ENCODE data around the gene RDH16.

Gene RDH16

DNA sequence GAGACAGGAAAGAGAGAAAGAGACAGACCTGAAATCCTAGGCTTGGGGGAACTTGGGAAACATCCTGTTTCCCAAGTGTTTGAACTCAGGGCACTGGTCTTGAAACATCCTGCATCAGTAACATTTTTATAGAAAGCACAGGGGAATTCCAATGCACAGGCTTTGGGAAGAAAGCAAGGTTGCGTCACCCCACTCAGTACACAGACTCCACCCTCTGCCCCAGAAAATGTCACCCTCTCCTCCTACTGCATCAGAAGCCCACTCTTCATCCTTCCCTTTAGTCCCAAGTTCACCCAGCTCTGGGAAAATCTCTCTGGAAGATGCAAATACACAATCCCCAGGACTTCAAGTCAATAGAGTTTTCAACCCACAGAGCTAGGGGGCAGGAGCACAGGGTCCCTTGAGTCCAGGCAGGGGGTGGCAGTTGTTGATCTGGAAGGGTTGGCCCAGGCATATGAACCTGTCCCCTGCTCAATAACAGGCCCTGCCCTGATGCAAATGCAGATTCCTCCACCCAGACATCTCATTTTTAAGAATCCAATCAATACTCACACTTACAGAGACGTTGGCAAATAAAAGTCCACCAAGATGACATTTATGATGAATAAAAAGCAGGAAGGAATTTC lies 1.7 kb downstream of the RDH16 start:
- H3K23ac ChIP-seq (ENCODE audit: low read length): no peak overlapping the region
- no peak overlapping the region for H2AK5ac ChIP-seq (ENCODE audit: low read length)
- no peak overlapping the region for H4K12ac ChIP-seq (ENCODE audit: low read depth, low read length)
- H3K9me3 ChIP-seq (ENCODE audit: insufficient read depth, low read depth, low read length): peaks cover 19% of the 10 kb centered on the region
- no peak overlapping the region for H3K4me3 ChIP-seq (ENCODE audit: low read depth, low read length)
- no peak overlapping the region for H2BK12ac ChIP-seq (ENCODE audit: low read length)
- no peaks in the 10 kb centered on the region for H3K4me1 ChIP-seq (ENCODE audit: control insufficient read depth in 1 of 2, insufficient read depth in 2 of 2, low read length in 2 of 2)
- no CpG with 5 or more reads among the region's 2 CpGs for WGBS (ENCODE audit: extremely low coverage, insufficient coverage, insufficient read length)
- H2BK120ac ChIP-seq (ENCODE audit: insufficient read depth, low read length, poor library complexity): no peak overlapping the region
- no peaks in the 10 kb centered on the region for H3K36me3 ChIP-seq (ENCODE audit: control insufficient read depth in 1 of 2, insufficient read depth in 2 of 2, low read length in 2 of 2)
- H3K4ac ChIP-seq (ENCODE audit: low read depth, low read length): no peak overlapping the region
- no peak overlapping the region for H3K18ac ChIP-seq (ENCODE audit: low read length)
- no peaks in the 10 kb centered on the region for H3K27me3 ChIP-seq (ENCODE audit: insufficient read depth, low read length)
- no peaks in the 10 kb centered on the region for H3K79me2 ChIP-seq (ENCODE audit: control insufficient read depth, insufficient read depth, low read length, poor library complexity)
- no peak overlapping the region for H3K4me2 ChIP-seq (ENCODE audit: low read length)
- H3K79me1 ChIP-seq (ENCODE audit: low read length): no peaks in the 10 kb centered on the region
- H4K91ac ChIP-seq (ENCODE audit: low read depth, low read length): no peak overlapping the region
- no peak overlapping the region for H2BK5ac ChIP-seq (ENCODE audit: low read depth, low read length, poor library complexity)
- DNase-seq: no peak
- H3K27ac ChIP-seq (ENCODE audit: low read depth, low read length): no peak overlapping the region
- H3K9ac ChIP-seq (ENCODE audit: low read length): no peak overlapping the region
- H4K8ac ChIP-seq (ENCODE audit: low read depth, low read length): no peak overlapping the region
- no peak overlapping the region for H3K14ac ChIP-seq (ENCODE audit: low read length)
- no peak overlapping the region for H2AFZ ChIP-seq (ENCODE audit: insufficient read depth, low read length, poor library complexity)

DNA sequence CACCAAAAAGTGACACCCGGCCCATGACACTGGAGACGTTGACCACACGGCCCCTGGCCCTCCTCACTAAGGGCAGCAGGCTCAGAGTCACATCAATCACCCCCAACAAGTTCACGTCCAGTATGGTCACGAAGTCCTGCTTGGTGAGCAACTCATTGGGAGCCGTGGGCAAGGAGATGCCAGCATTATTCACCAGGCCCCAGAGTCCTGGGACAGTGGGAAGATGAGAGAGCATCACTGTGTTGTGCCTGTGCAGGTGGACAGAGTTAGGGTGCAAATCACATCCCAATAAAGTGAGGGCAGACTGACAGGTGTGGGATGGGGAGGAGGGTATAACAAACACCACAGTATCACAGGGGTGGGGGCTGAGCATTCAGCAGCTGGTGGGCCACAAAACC lies 2.5 kb downstream of the RDH16 start:
- H2BK5ac ChIP-seq (ENCODE audit: low read depth, low read length, poor library complexity): no peak overlapping the region

DNA sequence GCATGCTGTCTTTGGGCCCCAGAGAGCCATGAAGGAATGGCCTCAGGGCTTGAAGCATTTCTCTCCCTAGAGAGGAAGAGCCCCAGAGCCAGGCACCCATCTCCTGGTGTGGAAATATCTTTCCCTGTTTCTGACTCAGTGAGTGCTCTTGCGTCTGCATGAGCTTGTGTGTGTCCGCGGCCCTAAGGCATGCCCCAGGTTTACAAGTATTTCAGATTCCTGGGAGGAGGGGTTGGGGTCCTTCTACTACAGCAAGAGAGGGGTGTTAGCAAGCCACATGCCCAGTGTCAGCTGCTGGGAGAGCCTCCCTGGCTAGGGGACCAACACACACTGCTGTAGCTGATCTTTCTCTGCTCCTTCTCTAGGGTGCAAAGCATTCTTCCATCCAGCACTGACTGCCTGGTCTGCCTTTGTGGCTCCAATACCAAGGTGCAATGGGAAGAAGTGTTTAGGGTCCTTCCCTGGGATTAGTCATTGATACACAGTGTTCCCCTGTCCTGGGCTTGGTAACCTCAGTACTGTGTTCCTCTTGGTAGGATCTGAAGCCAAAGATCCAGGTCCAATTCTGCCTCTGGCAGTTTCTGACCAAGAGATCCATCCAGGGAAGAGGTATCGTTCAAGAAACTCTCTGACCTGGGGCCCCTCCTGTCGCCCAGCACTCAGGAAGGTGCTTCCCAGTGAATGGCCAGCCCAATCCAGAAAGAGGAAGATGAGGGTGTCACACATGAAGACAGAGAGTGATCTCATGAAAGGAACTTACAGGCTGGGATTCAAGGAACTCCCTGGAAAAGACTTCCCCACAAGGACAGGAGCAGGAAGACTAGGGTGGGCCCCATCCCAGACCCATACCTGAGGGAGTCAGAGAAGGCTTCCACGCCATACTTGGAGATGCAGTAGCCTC lies 3.1 kb downstream of the RDH16 start:
- Histone ChIP-seq H4K8ac (ENCODE audit: low read depth, low read length) (no peak overlapping the region), H2AFZ (ENCODE audit: insufficient read depth, low read length, poor library complexity) (no peak overlapping the region), H3K23ac (ENCODE audit: low read length) (no peak overlapping the region), H2BK12ac (ENCODE audit: low read length) (no peak overlapping the region), H3K14ac (ENCODE audit: low read length) (no peak overlapping the region), H2BK5ac (ENCODE audit: low read depth, low read length, poor library complexity) (no peak overlapping the region), H3K9me3 (ENCODE audit: insufficient read depth, low read depth, low read length) (peaks cover 19% of the 10 kb centered on the region), H3K79me2 (ENCODE audit: control insufficient read depth, insufficient read depth, low read length, poor library complexity) (no peaks in the 10 kb centered on the region), H4K91ac (ENCODE audit: low read depth, low read length) (no peak overlapping the region), H3K4me3 (ENCODE audit: low read depth, low read length) (no peak overlapping the region), H3K36me3 (ENCODE audit: control insufficient read depth in 1 of 2, insufficient read depth in 2 of 2, low read length in 2 of 2) (no peaks in the 10 kb centered on the region), H4K12ac (ENCODE audit: low read depth, low read length) (no peak overlapping the region), H2BK120ac (ENCODE audit: insufficient read depth, low read length, poor library complexity) (no peak overlapping the region), H3K4ac (ENCODE audit: low read depth, low read length) (no peak overlapping the region), H3K4me1 (ENCODE audit: control insufficient read depth in 1 of 2, insufficient read depth in 2 of 2, low read length in 2 of 2) (no peaks in the 10 kb centered on the region), H3K4me2 (ENCODE audit: low read length) (no peak overlapping the region), H3K18ac (ENCODE audit: low read length) (no peak overlapping the region), H2AK5ac (ENCODE audit: low read length) (no peak overlapping the region), H3K79me1 (ENCODE audit: low read length) (no peaks in the 10 kb centered on the region), H3K27ac (ENCODE audit: low read depth, low read length) (no peak overlapping the region), H3K9ac (ENCODE audit: low read length) (no peak overlapping the region), H3K27me3 (ENCODE audit: insufficient read depth, low read length) (no peaks in the 10 kb centered on the region)
- no peak for DNase-seq
- WGBS (ENCODE audit: extremely low coverage, insufficient coverage, insufficient read length): no CpG with 5 or more reads among the region's 6 CpGs

More for the DNA sequence above, 2.5 kb downstream of the RDH16 start:
- H3K79me1 ChIP-seq (ENCODE audit: low read length): no peaks in the 10 kb centered on the region
- H2AFZ ChIP-seq (ENCODE audit: insufficient read depth, low read length, poor library complexity): no peak overlapping the region
- H3K4me1 ChIP-seq (ENCODE audit: control insufficient read depth in 1 of 2, insufficient read depth in 2 of 2, low read length in 2 of 2): no peaks in the 10 kb centered on the region
- H3K27me3 ChIP-seq (ENCODE audit: insufficient read depth, low read length): no peaks in the 10 kb centered on the region
- H2BK120ac ChIP-seq (ENCODE audit: insufficient read depth, low read length, poor library complexity): no peak overlapping the region
- no peak overlapping the region for H3K9ac ChIP-seq (ENCODE audit: low read length)
- H3K79me2 ChIP-seq (ENCODE audit: control insufficient read depth, insufficient read depth, low read length, poor library complexity): no peaks in the 10 kb centered on the region
- no peak overlapping the region for H3K4me3 ChIP-seq (ENCODE audit: low read depth, low read length)
- no peak overlapping the region for H4K91ac ChIP-seq (ENCODE audit: low read depth, low read length)
- no peak overlapping the region for H2BK12ac ChIP-seq (ENCODE audit: low read length)
- no peaks in the 10 kb centered on the region for H3K36me3 ChIP-seq (ENCODE audit: control insufficient read depth in 1 of 2, insufficient read depth in 2 of 2, low read length in 2 of 2)
- peaks cover 19% of the 10 kb centered on the region for H3K9me3 ChIP-seq (ENCODE audit: insufficient read depth, low read depth, low read length)
- H3K14ac ChIP-seq (ENCODE audit: low read length): no peak overlapping the region
- H2AK5ac ChIP-seq (ENCODE audit: low read length): no peak overlapping the region
- no peak overlapping the region for H3K23ac ChIP-seq (ENCODE audit: low read length)
- no peak overlapping the region for H3K4me2 ChIP-seq (ENCODE audit: low read length)
- H3K27ac ChIP-seq (ENCODE audit: low read depth, low read length): no peak overlapping the region
- WGBS (ENCODE audit: extremely low coverage, insufficient coverage, insufficient read length): no CpG with 5 or more reads among the region's 6 CpGs
- H3K18ac ChIP-seq (ENCODE audit: low read length): no peak overlapping the region
- no peak overlapping the region for H4K8ac ChIP-seq (ENCODE audit: low read depth, low read length)
- H3K4ac ChIP-seq (ENCODE audit: low read depth, low read length): no peak overlapping the region
- no peak overlapping the region for H4K12ac ChIP-seq (ENCODE audit: low read depth, low read length)
- DNase-seq: no peak

DNA sequence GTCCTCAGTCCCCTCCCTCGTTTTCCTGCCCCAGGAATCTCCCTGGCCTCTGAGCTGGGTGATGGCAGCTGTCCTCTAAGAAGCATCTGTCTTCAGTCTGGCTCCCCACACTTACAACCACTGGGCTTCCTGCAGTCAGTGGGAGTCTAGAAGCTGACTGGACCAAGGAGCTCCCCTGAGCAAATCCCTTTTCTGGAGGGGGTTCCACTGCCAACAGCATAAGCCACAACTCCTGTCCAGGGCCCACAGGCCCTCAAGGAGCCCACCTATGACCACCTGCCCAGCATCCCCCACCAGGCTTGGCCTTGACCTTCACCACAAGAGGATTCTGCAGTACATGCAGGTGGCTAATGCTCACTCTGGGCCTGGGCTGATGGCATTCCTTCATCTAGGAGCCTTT lies 4.1 kb downstream of the RDH16 start:
- Histone ChIP-seq H3K18ac (ENCODE audit: low read length) (no peak overlapping the region), H3K27ac (ENCODE audit: low read depth, low read length) (no peak overlapping the region), H2AFZ (ENCODE audit: insufficient read depth, low read length, poor library complexity) (no peak overlapping the region), H3K36me3 (ENCODE audit: control insufficient read depth in 1 of 2, insufficient read depth in 2 of 2, low read length in 2 of 2) (no peaks in the 10 kb centered on the region), H3K23ac (ENCODE audit: low read length) (no peak overlapping the region), H4K12ac (ENCODE audit: low read depth, low read length) (no peak overlapping the region), H3K4ac (ENCODE audit: low read depth, low read length) (no peak overlapping the region), H3K14ac (ENCODE audit: low read length) (no peak overlapping the region), H3K9ac (ENCODE audit: low read length) (no peak overlapping the region), H4K91ac (ENCODE audit: low read depth, low read length) (no peak overlapping the region), H3K4me3 (ENCODE audit: low read depth, low read length) (no peak overlapping the region), H4K8ac (ENCODE audit: low read depth, low read length) (no peak overlapping the region), H2BK5ac (ENCODE audit: low read depth, low read length, poor library complexity) (no peak overlapping the region), H2BK12ac (ENCODE audit: low read length) (no peak overlapping the region), H3K4me1 (ENCODE audit: control insufficient read depth in 1 of 2, insufficient read depth in 2 of 2, low read length in 2 of 2) (no peaks in the 10 kb centered on the region), H3K4me2 (ENCODE audit: low read length) (no peak overlapping the region), H3K27me3 (ENCODE audit: insufficient read depth, low read length) (no peaks in the 10 kb centered on the region), H2BK120ac (ENCODE audit: insufficient read depth, low read length, poor library complexity) (no peak overlapping the region), H3K9me3 (ENCODE audit: insufficient read depth, low read depth, low read length) (peaks cover 19% of the 10 kb centered on the region), H3K79me2 (ENCODE audit: control insufficient read depth, insufficient read depth, low read length, poor library complexity) (no peaks in the 10 kb centered on the region), H3K79me1 (ENCODE audit: low read length) (no peaks in the 10 kb centered on the region), H2AK5ac (ENCODE audit: low read length) (no peak overlapping the region)
- no CpG with 5 or more reads among the region's 1 CpG for WGBS (ENCODE audit: extremely low coverage, insufficient coverage, insufficient read length)
- no peak for DNase-seq
